Measurements from ENCODE around the gene VAX1.
"Not testable (repeated sequence)": the region's sequence is repeated elsewhere in the genome, so short reads cannot be mapped to it uniquely, and the experiment has no call there.

VAX1 gene

GRCh38 chr10:117135480-117136140 is 2.5 kb downstream of the VAX1 start:
- DNase-seq (ENCODE audit: low read depth): no peak

- DNase-seq (ENCODE audit: low read depth): no peak
Observed at GRCh38 chr10:117135026-117135372, 3.1 kb downstream of the VAX1 start.

- no peak for DNase-seq (ENCODE audit: low read depth)
Observed at GRCh38 chr10:117134306-117135025, 3.6 kb downstream of the VAX1 start.

GRCh38 chr10:117134056-117134305 is 4.1 kb downstream of the VAX1 start:
- DNase-seq (ENCODE audit: low read depth): no peak

- DNase-seq (ENCODE audit: low read depth): no peak
Observed at GRCh38 chr10:117133273-117134055, 4.6 kb downstream of the VAX1 start.

- no peak for DNase-seq (ENCODE audit: low read depth)
Observed at GRCh38 chr10:117132751-117133231, 5.3 kb downstream of the VAX1 start.

GRCh38 chr10:117131376-117132327 is 6.4 kb downstream of the VAX1 start:
- DNase-seq (ENCODE audit: low read depth): no peak

GRCh38 chr10:117130862-117131375 is 7.2 kb downstream of the VAX1 start:
- DNase-seq (ENCODE audit: low read depth): no peak

GRCh38 chr10:117130346-117130745 is 7.7 kb downstream of the VAX1 start:
- no peak for DNase-seq (ENCODE audit: low read depth)

- not testable (repeated sequence) for DNase-seq (ENCODE audit: low read depth)
Observed at GRCh38 chr10:117126645-117127044, 11.4 kb downstream of the VAX1 start.

GRCh38 chr10:117126034-117126433 is 12.0 kb downstream of the VAX1 start:
- DNase-seq (ENCODE audit: low read depth): no peak

- DNase-seq (ENCODE audit: low read depth): no peak
Observed at GRCh38 chr10:117112220-117112619, 25.9 kb downstream of the VAX1 start.

GRCh38 chr10:117107238-117107637 is 30.8 kb downstream of the VAX1 start:
- no peak for DNase-seq (ENCODE audit: low read depth)

GRCh38 chr10:117096599-117097201 is 41.4 kb downstream of the VAX1 start:
- DNase-seq (ENCODE audit: low read depth): no peak

GRCh38 chr10:117094856-117095255 is 43.2 kb downstream of the VAX1 start:
- no peak for DNase-seq (ENCODE audit: low read depth)

- no peak for DNase-seq (ENCODE audit: low read depth)
Observed at GRCh38 chr10:117092386-117092785, 45.7 kb downstream of the VAX1 start.

GRCh38 chr10:117090834-117091233 is 47.2 kb downstream of the VAX1 start:
- DNase-seq (ENCODE audit: low read depth): no peak

- DNase-seq (ENCODE audit: low read depth): no peak
Observed at GRCh38 chr10:117087521-117087920, 50.5 kb downstream of the VAX1 start.

GRCh38 chr10:117086546-117086945 is 51.5 kb downstream of the VAX1 start:
- DNase-seq (ENCODE audit: low read depth): no peak

GRCh38 chr10:117084421-117085246 is 53.4 kb downstream of the VAX1 start:
- DNase-seq (ENCODE audit: low read depth): not testable (repeated sequence)
